BLaER1 (cell line): Measurements from ENCODE around the gene NACC1.
"Not testable (repeated sequence)": the region's sequence is repeated elsewhere in the genome, so short reads cannot be mapped to it uniquely, and the experiment has no call there.

Experiments used
- H3K27ac ChIP-seq: shearing (Covaris generic); formaldehyde crosslinking; 2 replicates; pipeline ENCODE4 v1.8.1; 2022
- H3K27me3 ChIP-seq: shearing (Covaris generic); formaldehyde crosslinking; 2 replicates; pipeline ENCODE4 v1.8.1; 2022
- H3K36me3 ChIP-seq: shearing (Covaris generic); formaldehyde crosslinking; 2 replicates; pipeline ENCODE4 v1.8.1; 2022
- H3K4me1 ChIP-seq: shearing (Covaris generic); formaldehyde crosslinking; 2 replicates; pipeline ENCODE4 v1.8.1; 2022
- H3K4me2 ChIP-seq: shearing (Covaris generic); formaldehyde crosslinking; 2 replicates; pipeline ENCODE4 v1.8.1; 2022
- H3K4me3 ChIP-seq: shearing (Covaris generic); formaldehyde crosslinking; 2 replicates; pipeline ENCODE4 v1.8.1; 2022
- H3K9ac ChIP-seq: shearing (Covaris generic); formaldehyde crosslinking; 2 replicates; pipeline ENCODE4 v1.8.1; 2022
- H3K9me3 ChIP-seq: shearing (Covaris generic); formaldehyde crosslinking; 2 replicates; pipeline ENCODE4 v1.8.1; 2022
- H4K20me1 ChIP-seq: shearing (Covaris generic); formaldehyde crosslinking; 2 replicates; pipeline ENCODE4 v1.8.1; 2022
- Cebpa-rat ChIP-seq: shearing (Covaris generic); IDR thresholded peaks from 2 replicates; pipeline ENCODE4 v1.8.1; 2022

NACC1 gene

GRCh38 chr19:13172346-13173138 lies 54.5 kb downstream of the NACC1 start:
- Histone ChIP-seq H3K4me2 (peak overlapping the region; percentile 93), H3K9ac (peak overlapping the region; percentile 50), H3K27ac (peak overlapping the region; percentile 74), H3K4me3 (no peak overlapping the region), H3K9me3 (no peaks in the 10 kb centered on the region), H3K36me3 (no peaks in the 10 kb centered on the region), H3K27me3 (no peaks in the 10 kb centered on the region), H3K4me1 (peaks cover 91% of the 10 kb centered on the region), H4K20me1 (no peaks in the 10 kb centered on the region)
- no peak for TF ChIP-seq Cebpa-rat

DNA sequence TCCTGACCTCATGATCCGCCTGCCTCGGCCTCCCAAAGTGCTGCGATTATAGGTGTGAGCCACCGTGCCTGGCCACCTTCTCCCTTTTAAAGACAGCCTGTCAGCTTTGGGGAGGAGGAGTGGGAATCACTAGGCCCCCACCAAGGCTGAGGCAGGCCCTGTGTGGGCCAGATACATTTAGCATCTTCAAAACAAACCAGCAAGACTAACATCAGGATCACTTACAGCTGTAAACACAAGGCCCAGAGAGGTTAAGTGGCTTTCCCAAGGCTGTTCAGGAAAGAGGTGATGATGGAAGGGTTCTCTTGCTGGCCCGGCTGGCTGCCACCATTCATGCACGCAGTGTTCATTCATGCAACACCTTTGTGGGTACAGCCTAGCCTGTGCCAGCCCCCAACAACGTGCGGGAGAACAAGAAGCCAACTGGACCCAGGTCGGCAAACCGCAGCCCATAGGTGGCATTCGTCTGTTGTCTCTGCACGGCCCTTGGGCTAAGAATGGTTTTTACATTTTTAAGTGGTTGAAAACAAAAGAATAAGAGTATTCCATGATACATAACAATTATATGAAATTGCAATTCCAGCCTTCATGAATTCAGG lies 55.2 kb downstream of the NACC1 start:
- Histone ChIP-seq H3K9ac (peak overlapping the region; percentile 13; the same call in 1 of the 2 replicates), H4K20me1 (no peaks in the 10 kb centered on the region), H3K36me3 (no peaks in the 10 kb centered on the region), H3K27me3 (no peaks in the 10 kb centered on the region), H3K4me2 (peak overlapping the region; percentile 93), H3K27ac (peak overlapping the region; percentile 74), H3K9me3 (no peaks in the 10 kb centered on the region), H3K4me1 (peaks cover 84% of the 10 kb centered on the region), H3K4me3 (no peak overlapping the region)
- TF ChIP-seq Cebpa-rat: no peak

- Histone ChIP-seq H3K4me1 (peaks cover 83% of the 10 kb centered on the region), H4K20me1 (no peaks in the 10 kb centered on the region), H3K36me3 (no peaks in the 10 kb centered on the region), H3K27ac (0 out of 2 replicates have a peak overlapping the region, but pooled peaks have one; percentile 41), H3K9ac (no peak overlapping the region), H3K4me2 (peak overlapping the region; percentile 7; the same call in 1 of the 2 replicates), H3K27me3 (no peaks in the 10 kb centered on the region), H3K9me3 (no peaks in the 10 kb centered on the region), H3K4me3 (no peak overlapping the region)
- no peak for TF ChIP-seq Cebpa-rat
Observed at GRCh38 chr19:13176345-13176744, 58.3 kb downstream of the NACC1 start.

GRCh38 chr19:13177584-13177983 lies 59.5 kb downstream of the NACC1 start:
- H3K9ac ChIP-seq, H3K27me3 ChIP-seq, H3K27ac ChIP-seq, H4K20me1 ChIP-seq, H3K4me2 ChIP-seq, H3K4me3 ChIP-seq, H3K9me3 ChIP-seq, H3K36me3 ChIP-seq: not testable (repeated sequence)
- H3K4me1 ChIP-seq: peaks cover 83% of the 10 kb centered on the region

DNA sequence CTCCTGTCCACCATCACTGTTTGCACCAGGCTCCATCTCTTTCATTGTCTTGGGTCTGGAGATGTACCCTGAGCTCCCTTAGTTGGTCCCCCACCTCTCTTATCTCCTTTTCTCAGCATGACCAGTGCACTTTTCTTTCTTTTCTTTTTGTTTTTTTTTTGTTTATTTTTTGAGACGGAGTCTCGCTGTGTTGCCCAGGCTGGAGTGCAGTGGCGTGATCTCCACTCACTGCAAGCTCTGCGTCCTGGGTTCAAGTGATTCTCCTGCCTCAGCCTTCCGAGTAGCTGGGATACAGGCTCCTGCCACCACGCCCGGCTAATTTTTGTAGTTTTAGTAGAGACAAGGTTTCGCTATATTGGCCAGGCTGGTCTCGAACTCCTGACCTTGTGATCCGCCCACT lies 60.2 kb downstream of the NACC1 start:
- not testable (repeated sequence) for H4K20me1 ChIP-seq, H3K36me3 ChIP-seq, H3K4me3 ChIP-seq, H3K9me3 ChIP-seq, H3K4me2 ChIP-seq, H3K9ac ChIP-seq, H3K27me3 ChIP-seq, H3K27ac ChIP-seq
- peaks cover 83% of the 10 kb centered on the region for H3K4me1 ChIP-seq

DNA sequence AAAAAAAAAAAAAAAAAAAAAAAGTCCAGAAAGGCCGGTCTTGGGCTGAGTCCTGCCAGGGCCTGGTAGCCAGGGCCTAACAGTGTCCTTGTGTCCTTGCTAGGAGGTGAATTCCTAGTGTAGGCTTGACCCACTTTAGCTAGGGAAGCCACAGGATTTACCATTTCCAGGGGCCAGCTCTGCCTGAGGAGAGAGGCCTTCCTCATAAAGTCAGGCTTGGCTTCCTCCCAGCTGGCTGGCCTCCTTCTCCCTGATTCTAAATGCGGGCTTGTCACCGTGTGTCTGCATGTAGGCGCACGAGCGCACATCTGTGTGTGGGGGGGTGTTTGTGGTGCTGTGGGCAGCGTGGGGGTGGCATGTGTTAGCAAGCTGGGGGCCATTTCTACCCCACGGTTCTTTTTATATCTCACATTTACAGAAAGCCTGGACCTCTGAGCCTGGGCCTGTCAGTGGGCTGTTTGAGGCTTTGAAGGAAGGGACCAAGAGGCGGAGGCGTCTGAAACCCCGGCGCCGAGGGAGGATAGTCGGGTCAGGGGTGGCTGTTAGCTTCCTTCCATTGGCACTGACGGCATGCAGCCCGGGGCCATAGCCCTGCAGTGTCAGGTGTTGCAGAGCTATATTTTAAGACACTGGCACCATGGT lies 63.8 kb downstream of the NACC1 start:
- Histone ChIP-seq H3K9me3 (peaks cover 4% of the 10 kb centered on the region; the same call in 1 of the 2 replicates), H3K4me2 (peak overlapping the region; percentile 81), H3K9ac (peak overlapping the region; percentile 51), H3K27ac (peak overlapping the region; percentile 79), H3K27me3 (no peaks in the 10 kb centered on the region), H4K20me1 (no peaks in the 10 kb centered on the region), H3K36me3 (no peaks in the 10 kb centered on the region), H3K4me3 (no peak overlapping the region), H3K4me1 (peaks cover 71% of the 10 kb centered on the region)
- TF ChIP-seq Cebpa-rat: no peak

DNA sequence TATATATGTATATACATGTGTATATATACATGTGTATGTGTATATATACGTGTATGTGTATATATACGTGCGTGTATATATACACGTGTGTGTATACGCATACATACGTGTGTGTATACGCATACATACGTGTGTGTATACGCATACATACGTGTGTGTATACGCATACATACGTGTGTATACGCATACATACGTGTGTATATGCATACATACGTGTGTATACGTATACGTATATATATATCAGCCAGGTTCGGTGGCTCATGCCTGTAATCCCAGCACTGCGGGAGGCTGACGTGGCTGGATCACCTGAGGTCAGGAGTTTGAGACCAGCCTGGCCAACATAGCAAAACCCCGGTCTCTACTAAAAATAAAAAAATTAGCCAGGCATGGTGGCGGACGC lies 66.9 kb downstream of the NACC1 start:
- H3K36me3 ChIP-seq, H3K4me3 ChIP-seq, H3K27ac ChIP-seq, H3K9me3 ChIP-seq, H4K20me1 ChIP-seq, H3K27me3 ChIP-seq, H3K9ac ChIP-seq: not testable (repeated sequence)
- Histone ChIP-seq H3K4me2 (0 out of 2 replicates have a peak overlapping the region, but pooled peaks have one; percentile 12), H3K4me1 (peaks cover 74% of the 10 kb centered on the region)

DNA sequence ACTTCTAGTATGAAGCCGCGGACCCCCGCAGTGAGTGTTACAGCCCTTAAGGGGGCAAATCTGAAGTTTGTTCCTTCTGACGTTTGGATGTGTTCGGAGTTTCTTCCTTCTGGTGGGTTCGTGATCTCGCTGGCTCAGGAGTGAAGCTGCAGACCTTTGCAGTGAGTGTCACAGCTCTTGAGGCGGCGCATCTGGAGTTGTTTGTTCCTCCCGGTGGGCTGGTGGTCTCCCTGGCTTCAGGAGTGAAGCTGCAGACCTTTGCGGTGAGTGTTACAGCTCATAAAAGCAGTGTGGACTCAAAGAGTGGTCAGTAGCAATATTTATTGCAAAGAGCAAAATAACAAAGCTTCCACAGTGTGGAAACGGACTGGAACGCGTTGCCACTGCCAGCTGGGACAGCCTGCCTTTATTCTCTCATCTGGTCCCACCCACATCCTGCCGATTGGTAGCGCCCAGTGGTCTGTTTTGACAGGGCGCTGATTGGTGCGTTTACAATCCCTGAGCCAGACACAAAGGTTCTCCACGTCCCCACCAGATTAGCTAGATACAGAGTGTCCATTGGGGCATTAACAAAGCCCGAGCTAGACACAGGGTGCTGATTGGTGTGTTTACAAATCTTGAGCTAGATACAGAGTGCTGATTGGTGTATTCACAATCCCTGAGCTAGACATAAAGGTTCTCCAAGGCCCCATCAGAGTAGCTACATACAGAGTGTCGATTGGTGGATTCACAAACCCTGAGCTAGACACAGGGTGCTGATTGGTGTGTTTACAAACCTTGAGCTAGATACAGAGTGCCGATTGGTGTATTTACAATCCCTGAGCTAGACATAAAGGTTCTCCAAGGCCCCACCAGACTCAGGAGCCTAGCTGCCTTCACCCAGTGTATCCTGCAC lies 67.9 kb downstream of the NACC1 start:
- H3K27me3 ChIP-seq, H3K36me3 ChIP-seq, H3K9ac ChIP-seq, H3K9me3 ChIP-seq, H3K4me3 ChIP-seq, H4K20me1 ChIP-seq: not testable (repeated sequence)
- Histone ChIP-seq H3K27ac (peak overlapping the region; percentile 35; the same call in 1 of the 2 replicates), H3K4me2 (0 out of 2 replicates have a peak overlapping the region, but pooled peaks have one; percentile 12), H3K4me1 (peaks cover 63% of the 10 kb centered on the region)

GRCh38 chr19:13186688-13187087 lies 68.6 kb downstream of the NACC1 start:
- not testable (repeated sequence) for H3K9ac ChIP-seq, H3K27me3 ChIP-seq, H3K27ac ChIP-seq, H3K9me3 ChIP-seq, H4K20me1 ChIP-seq, H3K4me3 ChIP-seq, H3K36me3 ChIP-seq
- Histone ChIP-seq H3K4me2 (peak overlapping the region; percentile 26; the same call in 1 of the 2 replicates), H3K4me1 (peaks cover 57% of the 10 kb centered on the region)
